ENCODE results near the gene ACVRL1. TPM values are rescaled to one million over a fixed set of nuclear protein-coding genes. Genes with fewer than 3 reads are reported as not detected.

ACVRL1 gene
- total and polyA plus RNA-seq, 4 donors, result 76.1 to 186 (median 115) TPM

DNA sequence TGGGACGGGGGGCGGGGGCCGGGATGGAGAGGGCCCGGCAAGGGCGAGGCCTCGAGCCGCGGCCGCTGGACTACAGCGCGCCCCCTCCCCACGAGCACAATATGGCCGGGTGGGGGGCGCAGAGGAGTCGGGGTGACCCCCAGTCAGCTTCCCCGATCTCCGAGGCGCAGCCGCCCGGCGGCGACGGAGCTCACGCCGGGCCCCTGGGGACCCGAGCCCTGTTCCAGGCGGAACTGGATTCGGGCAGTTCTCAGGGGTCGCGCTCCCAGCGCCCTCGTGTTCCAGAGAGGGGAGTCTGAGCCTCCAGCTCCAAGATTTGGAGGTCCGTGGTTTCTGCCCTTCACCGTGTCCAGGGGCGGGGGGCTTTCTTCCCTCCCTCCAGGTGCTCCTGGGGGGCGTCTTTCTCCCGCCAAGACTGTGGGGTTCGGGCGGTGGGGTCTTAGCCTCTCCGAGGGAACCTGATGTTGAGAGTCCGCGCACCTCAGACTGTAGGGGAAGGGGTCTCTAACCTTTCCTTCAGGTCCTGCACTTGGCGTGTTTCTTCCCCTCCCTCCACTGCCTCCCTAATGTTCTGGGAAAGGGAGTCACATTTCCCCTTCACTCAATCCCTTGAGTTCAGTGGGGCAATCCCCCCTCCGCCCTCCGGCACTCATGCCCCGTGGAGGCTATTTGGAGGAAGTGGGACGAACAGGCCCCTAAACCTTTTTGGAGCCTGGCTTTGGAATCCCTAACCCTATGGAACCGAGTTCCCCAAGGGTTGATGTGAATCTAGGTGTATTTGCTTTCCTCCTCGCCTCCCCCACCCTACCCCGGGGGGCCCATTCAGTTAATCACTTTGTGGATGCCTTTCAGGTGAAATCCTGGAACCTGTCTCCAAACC is 44.8 kb downstream of the ACVRL1 start:
- peak overlapping the region; percentile 61 to 62 for H3K9ac ChIP-seq (ENCODE audit: insufficient read depth in 1 of 2, low read length in 2 of 2)
- TF ChIP-seq, protein P1, sequence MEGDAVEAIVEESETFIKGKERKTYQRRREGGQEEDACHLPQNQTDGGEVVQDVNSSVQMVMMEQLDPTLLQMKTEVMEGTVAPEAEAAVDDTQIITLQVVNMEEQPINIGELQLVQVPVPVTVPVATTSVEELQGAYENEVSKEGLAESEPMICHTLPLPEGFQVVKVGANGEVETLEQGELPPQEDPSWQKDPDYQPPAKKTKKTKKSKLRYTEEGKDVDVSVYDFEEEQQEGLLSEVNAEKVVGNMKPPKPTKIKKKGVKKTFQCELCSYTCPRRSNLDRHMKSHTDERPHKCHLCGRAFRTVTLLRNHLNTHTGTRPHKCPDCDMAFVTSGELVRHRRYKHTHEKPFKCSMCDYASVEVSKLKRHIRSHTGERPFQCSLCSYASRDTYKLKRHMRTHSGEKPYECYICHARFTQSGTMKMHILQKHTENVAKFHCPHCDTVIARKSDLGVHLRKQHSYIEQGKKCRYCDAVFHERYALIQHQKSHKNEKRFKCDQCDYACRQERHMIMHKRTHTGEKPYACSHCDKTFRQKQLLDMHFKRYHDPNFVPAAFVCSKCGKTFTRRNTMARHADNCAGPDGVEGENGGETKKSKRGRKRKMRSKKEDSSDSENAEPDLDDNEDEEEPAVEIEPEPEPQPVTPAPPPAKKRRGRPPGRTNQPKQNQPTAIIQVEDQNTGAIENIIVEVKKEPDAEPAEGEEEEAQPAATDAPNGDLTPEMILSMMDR (IDR thresholded peaks at IDR 0.05; ENCODE audit: control extremely low read depth, extremely low read depth), result no peak
- H3K27me3 ChIP-seq (ENCODE audit: control insufficient read depth in 3 of 3, insufficient read depth in 3 of 3, low read length in 2 of 3), result peaks cover 0 to 17% (median 11%) of the 10 kb centered on the region in 3 donors
- H3K4me1 ChIP-seq (ENCODE audit: control insufficient read depth in 5 of 5, insufficient read depth in 5 of 5, low read length in 5 of 5), result peaks cover 0 to 36% (median 15%) of the 10 kb centered on the region in 5 donors
- no peak for ATAC-seq (ENCODE audit: insufficient read depth, low FRiP score)
- H3K4me3 ChIP-seq, result peak overlapping the region; percentile 94
- peak; percentile 47 to 69 (median 58) for DNase-seq
- H3K27ac ChIP-seq (ENCODE audit: low read depth in 1 of 2, low read length in 1 of 2), result peak overlapping the region; percentile 71 to 83
- 2 to 3% methylated on average over 41 to 50 of the region's 50 CpGs for WGBS, 2 donors
- H3K9me3 ChIP-seq (ENCODE audit: control insufficient read depth in 4 of 4, insufficient read depth in 3 of 4, low read length in 3 of 4), result no peaks in the 10 kb centered on the region
- H3K36me3 ChIP-seq (ENCODE audit: control insufficient read depth in 4 of 4, insufficient read depth in 4 of 4, low read length in 4 of 4), result no peaks in the 10 kb centered on the region

DNA sequence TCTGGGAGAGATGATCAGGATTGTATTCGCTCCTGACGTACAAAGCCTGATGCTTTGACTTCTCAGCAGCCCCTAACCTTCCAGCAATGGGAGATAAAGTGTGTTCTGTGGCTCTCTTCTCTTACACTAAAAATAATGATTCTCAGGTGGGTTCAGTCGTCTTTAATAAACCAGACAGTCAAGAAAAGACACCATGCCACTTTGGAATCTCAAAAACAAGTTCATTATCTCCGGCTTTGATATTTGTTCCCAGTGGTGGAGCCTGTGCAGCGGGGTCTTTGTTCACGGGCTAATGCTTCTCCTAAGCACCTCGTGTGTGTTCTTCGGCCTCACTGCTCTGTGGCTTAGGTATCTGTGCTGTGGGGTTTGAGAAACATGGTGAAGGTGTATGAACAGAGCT is 45.8 kb downstream of the ACVRL1 start:
- peaks cover 0 to 17% (median 8%) of the 10 kb centered on the region in 3 donors for H3K27me3 ChIP-seq (ENCODE audit: control insufficient read depth in 3 of 3, insufficient read depth in 3 of 3, low read length in 2 of 3)
- ATAC-seq (ENCODE audit: insufficient read depth, low FRiP score) (no peak), DNase-seq (peak in 1 of 3 donors; percentile 16)
- TF ChIP-seq, protein P1 (IDR thresholded peaks at IDR 0.05; ENCODE audit: control extremely low read depth, extremely low read depth), result no peak
- H3K9ac ChIP-seq (ENCODE audit: insufficient read depth in 1 of 2, low read length in 2 of 2), result peak overlapping the region in 1 of 2 donors; percentile 36
- no peaks in the 10 kb centered on the region for H3K36me3 ChIP-seq (ENCODE audit: control insufficient read depth in 4 of 4, insufficient read depth in 4 of 4, low read length in 4 of 4)
- 67 to 70% methylated on average over 8 of the region's 8 CpGs for WGBS, 2 donors
- H3K4me3 ChIP-seq, result peak overlapping the region; percentile 16
- peaks cover 2 to 36% (median 15%) of the 10 kb centered on the region in 5 donors for H3K4me1 ChIP-seq (ENCODE audit: control insufficient read depth in 5 of 5, insufficient read depth in 5 of 5, low read length in 5 of 5)
- no peaks in the 10 kb centered on the region for H3K9me3 ChIP-seq (ENCODE audit: control insufficient read depth in 4 of 4, insufficient read depth in 3 of 4, low read length in 3 of 4)
- H3K27ac ChIP-seq (ENCODE audit: low read depth in 1 of 2, low read length in 1 of 2), result no peak overlapping the region

DNA sequence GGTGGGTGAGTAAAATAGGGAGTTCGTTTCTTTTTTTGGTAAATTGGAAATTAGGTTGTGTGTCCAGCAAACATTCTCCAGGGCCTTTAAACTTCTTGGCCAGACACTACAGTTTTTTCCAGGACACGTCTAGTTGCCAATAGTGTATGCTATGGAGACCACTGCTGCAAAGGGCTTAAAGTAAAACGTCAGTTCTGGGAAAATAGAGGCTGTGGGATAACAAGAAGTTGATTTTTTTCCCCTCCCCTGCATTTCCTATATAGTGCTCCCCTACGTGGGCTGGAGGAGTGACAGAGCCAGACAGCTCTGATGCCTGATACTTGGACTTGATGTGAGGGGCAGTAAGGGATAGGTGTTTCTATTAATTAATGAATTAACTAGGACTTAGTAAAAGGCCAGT is 46.6 kb downstream of the ACVRL1 start:
- Histone ChIP-seq H3K4me3 (no peak overlapping the region), H3K4me1 (ENCODE audit: control insufficient read depth in 5 of 5, insufficient read depth in 5 of 5, low read length in 5 of 5) (peaks cover 4 to 39% (median 15%) of the 10 kb centered on the region in 5 donors), H3K27me3 (ENCODE audit: control insufficient read depth in 3 of 3, insufficient read depth in 3 of 3, low read length in 2 of 3) (peaks cover 0 to 15% (median 5%) of the 10 kb centered on the region in 3 donors), H3K9me3 (ENCODE audit: control insufficient read depth in 4 of 4, insufficient read depth in 3 of 4, low read length in 3 of 4) (no peaks in the 10 kb centered on the region), H3K27ac (ENCODE audit: low read depth in 1 of 2, low read length in 1 of 2) (peak overlapping the region; percentile 20 to 26), H3K36me3 (ENCODE audit: control insufficient read depth in 4 of 4, insufficient read depth in 4 of 4, low read length in 4 of 4) (no peaks in the 10 kb centered on the region), H3K9ac (ENCODE audit: insufficient read depth in 1 of 2, low read length in 2 of 2) (no peak overlapping the region)
- TF ChIP-seq, protein P1 (IDR thresholded peaks at IDR 0.05; ENCODE audit: control extremely low read depth, extremely low read depth), result no peak
- DNase-seq (peak in 2 of 3 donors; percentile 55 to 57), ATAC-seq (ENCODE audit: insufficient read depth, low FRiP score) (no peak)
- 35 to 44% methylated on average over 4 of the region's 4 CpGs for WGBS, 2 donors
